Skin epidermis (tissue), 12 donors: ENCODE measurements around the gene ETS2.

ENCODE experiments used
- H3K27ac ChIP-seq, 21 experiments: fragments of 200-600 bp; sonication (generic) in 11 of 21; one replicate each; pipeline ENCODE4 v1.5.0; 2020; ENCODE audit warnings: mild to moderate bottlenecking in 3 of 21, inconsistent platforms in 2 of 21, moderate library complexity in 2 of 21
- H3K4me3 ChIP-seq, 7 experiments: fragments of 200-600 bp; sonication (generic) in 2 of 7; one replicate each; pipeline ENCODE4 v1.5.0; 2020; ENCODE audit warnings: inconsistent platforms in 2 of 7, mild to moderate bottlenecking in 2 of 7, moderate library complexity in 1 of 7

Gene ETS2

DNA sequence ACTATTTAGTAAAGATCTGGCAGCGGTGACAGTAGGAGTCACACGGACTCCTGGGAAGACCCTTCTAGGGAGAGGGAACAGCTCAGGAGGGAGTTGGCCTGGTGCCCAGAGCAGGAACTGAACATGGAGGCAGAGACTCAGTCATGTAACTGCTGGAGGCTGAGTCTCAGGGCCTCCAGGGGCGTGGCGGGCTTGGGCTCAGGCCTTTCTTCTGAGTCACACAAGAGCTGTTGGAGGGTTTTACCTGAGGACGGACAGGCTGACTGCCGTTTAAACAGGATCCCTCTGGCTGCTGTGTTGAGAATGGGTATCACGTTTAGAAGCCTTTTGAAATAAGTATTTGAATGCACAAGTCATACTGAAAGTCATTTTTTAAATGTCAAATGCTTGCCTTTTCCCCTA, 7.2 kb upstream of the ETS2 start:
- Histone ChIP-seq H3K4me3 (no peak overlapping the region), H3K27ac (no peak overlapping the region)

GRCh38 chr21:38800046-38800758, 5.5 kb upstream of the ETS2 start:
- Histone ChIP-seq H3K27ac (no peak overlapping the region), H3K4me3 (no peak overlapping the region)

DNA sequence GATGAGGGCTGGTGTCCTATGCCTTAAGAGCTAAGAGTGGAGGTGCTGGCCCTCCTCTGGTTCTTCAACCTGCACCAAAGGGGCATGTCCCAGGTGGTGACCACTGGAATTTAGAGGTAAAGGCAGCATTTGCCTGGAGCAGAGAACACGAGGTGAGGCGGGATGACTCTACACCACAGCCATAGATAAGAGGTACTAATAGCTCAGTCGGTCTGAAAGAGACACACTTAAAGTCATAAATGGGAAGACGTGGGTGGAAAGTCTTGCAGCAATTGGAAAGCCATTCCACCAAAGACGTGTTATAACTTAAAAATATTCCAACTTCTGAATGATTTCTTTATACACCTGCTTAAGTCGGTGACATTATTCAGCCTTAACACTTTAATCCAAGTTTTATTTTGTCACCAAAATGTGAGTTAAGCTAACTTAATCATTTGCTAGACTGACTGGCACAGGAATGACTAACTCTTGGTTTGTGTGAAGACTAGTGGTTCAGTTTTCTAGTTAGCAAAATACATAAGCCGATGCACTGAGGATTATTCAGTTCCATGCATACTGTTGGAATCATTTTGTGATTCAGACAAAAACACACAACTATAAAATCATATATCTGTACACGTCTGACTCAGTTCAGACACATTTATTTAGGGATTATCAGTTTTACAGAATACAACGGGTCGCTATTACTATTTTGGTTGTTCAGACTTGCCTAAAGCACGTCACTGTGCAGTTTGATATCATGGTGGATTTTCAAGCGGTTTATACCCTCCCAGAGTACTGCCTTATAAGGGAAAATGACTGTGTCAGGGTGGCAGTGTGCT, 4.6 kb upstream of the ETS2 start:
- no peak overlapping the region for H3K27ac ChIP-seq

DNA sequence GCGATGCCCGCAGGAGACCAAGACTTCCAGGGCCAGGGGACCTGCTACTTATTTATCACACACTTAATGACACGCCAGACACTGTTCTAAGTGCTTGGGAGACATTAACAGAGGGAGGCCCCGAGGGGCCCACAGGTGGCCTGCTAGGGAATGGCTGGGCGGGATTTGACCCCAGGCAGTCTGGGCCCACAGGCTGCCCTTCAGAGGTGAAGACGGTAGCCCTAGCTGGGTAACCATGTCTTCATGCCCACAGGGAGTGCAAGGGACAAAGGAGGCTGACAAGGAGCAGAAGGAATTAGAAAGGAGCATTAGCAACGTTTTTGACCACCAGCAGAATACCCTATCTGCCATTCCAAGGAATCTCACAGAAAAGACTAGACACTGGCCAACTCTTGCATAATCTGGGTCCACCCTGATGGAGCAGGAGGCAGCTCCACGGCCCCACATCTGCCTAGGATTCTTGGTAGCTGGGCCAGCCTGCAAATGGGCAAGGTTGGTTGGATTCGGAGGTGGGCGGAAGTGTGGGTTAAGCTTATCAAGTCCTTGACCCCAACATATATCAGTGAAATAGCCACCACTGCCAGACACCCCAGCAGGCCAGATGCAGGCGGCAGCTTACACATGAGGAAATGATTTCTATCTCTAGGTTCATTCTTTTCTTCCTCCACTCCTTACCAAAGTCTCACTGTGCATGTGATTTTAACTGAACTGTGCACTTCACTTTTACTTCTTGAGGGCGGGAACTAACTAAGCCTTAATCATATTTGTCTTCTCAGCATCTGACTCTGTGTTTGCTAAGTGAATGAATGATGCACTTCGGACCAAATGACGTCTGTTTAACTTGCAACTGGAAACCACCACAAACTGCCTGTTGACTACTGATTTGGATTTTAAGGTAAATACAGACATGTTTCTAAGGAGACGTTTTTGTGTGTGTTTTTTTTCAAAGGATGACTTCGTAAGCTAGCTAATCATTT, 3.4 kb upstream of the ETS2 start:
- Histone ChIP-seq H3K27ac (no peak overlapping the region), H3K4me3 (no peak overlapping the region)

More for the DNA sequence above, 4.6 kb upstream of the ETS2 start:
- H3K4me3 ChIP-seq = no peak overlapping the region

GRCh38 chr21:38803075-38803660, 2.6 kb upstream of the ETS2 start:
- no peak overlapping the region for H3K27ac ChIP-seq
- H3K4me3 ChIP-seq = no peak overlapping the region

- H3K27ac ChIP-seq = peak overlapping the region in 12 of 21 experiments; percentile 92 to 100 (median 98)
- H3K4me3 ChIP-seq = peak overlapping the region in 6 of 7 experiments; percentile 72 to 97 (median 87)
These were observed 1.5 kb upstream of the ETS2 start for GRCh38 chr21:38804030-38804788.

- peak overlapping the region; percentile 56 to 100 (median 97) for H3K27ac ChIP-seq
These were observed 871 bp upstream of the ETS2 start for GRCh38 chr21:38804789-38805327.

DNA sequence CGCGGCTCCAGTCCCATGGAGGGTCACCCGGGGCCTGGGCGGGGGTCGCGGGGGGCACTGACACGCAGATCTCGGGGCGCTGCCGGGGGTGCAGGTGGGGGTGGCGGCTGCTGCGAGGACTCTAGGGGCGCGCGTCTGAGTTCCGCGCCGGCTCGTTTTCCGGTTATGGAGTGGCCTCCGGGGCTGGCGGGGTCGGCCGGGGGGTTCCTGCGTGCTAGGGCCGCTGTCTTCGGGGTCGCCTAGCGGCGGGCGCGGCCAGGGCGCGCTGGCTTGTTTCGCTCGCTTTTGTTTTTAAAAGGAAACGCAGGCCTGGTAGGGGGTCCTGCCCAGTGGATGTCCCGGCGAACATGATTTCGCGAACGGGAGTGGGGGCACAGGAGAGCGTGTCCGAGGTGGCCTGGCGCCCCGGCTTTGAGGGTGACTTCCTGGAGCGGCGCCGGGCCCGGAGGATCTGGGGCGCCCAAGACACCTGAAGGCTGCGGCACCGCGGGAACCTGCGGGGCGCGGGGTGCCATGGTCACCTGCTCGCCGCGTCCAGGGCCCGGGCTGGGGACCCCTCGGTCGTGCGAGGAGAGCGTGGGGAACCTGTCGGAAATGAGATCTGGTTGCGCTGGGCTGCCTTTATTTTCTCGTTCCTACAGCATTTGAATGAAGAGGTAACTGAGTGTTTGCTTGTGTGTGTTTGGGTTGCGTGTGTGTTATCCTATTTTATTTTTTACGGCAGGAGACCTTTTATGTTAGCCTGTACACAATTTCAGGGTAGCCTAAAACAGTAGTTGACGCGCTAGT, 618 bp downstream of the ETS2 start:
- peak overlapping the region; percentile 72 to 97 (median 87) for H3K4me3 ChIP-seq
- peak overlapping the region; percentile 92 to 100 (median 97) for H3K27ac ChIP-seq

More at GRCh38 chr21:38804789-38805327, 871 bp upstream of the ETS2 start:
- H3K4me3 ChIP-seq = peak overlapping the region; percentile 72 to 97 (median 87)

DNA sequence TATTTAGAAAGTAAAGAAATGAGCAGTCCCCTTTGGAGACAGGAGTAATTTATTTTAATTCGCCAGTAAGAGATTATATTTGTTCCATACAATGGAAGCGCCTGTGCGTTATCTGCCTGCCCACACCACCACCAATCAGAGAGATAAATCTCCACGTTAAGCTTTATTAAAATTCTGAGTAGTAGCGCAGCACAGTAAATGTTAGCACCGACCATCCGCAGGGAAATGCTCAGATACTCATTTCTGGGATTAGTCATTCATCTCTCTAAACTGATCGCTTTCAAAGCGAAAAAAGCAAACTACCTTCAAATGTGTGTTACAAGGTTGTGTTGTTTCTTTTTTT, 1.2 kb downstream of the ETS2 start:
- peak overlapping the region; percentile 72 to 97 (median 87) for H3K4me3 ChIP-seq
- H3K27ac ChIP-seq = peak overlapping the region; percentile 92 to 100 (median 97)

DNA sequence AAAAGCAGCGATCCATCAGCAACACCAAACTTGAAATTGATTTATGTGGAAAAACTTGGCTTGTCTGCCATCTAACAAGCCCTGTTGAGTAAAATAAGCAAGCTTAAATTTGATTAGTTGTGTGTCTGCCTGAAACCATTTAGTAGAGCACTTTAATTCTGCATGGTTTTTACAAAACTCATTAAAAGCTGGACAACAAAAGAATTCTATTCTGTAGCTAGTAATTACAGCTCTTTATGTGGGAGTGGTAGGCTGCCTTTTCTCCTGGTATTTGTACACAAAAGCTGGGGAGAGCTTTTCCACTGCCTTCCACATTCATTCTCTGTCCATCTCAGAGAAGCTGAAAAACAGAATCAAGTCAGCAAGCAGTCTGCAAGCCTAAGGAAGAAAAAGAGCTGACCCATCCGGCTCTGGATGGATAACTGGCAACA, 1.7 kb downstream of the ETS2 start:
- peak overlapping the region in 20 of 21 experiments; percentile 19 to 100 (median 98) for H3K27ac ChIP-seq
- H3K4me3 ChIP-seq = peak overlapping the region; percentile 72 to 97 (median 87)

DNA sequence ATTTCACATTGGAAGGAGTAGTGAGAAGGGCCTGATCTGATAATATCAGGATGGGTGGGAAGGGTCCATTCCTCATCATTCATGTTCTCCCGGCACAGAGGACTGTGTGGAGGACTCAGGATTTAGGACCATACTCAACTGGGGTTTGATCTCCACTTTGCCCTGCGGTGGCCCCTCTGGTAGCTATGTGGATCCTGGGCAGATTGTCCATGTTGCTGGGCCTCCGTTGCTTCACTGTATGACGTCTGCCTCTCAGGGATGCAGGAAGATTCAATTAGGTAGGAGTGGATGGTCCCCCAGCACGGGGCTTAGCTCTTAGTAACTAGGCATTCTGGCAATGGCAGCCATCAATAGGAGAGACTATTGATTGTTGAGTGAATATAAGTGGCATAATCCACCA, 2.3 kb downstream of the ETS2 start:
- peak overlapping the region in 19 of 21 experiments; percentile 92 to 100 (median 98) for H3K27ac ChIP-seq

GRCh38 chr21:38809198-38809878, 3.6 kb downstream of the ETS2 start:
- Histone ChIP-seq H3K4me3 (peak overlapping the region in 5 of 7 experiments; percentile 72 to 97 (median 85)), H3K27ac (peak overlapping the region in 17 of 21 experiments; percentile 1 to 100 (median 98))

More for the DNA sequence above, 2.3 kb downstream of the ETS2 start:
- peak overlapping the region; percentile 72 to 97 (median 87) for H3K4me3 ChIP-seq

GRCh38 chr21:38810034-38810825, 4.5 kb downstream of the ETS2 start:
- H3K4me3 ChIP-seq = peak overlapping the region in 3 of 7 experiments; percentile 72 to 89 (median 85)
- peak overlapping the region in 13 of 21 experiments; percentile 1 to 100 (median 98) for H3K27ac ChIP-seq

- peak overlapping the region in 11 of 21 experiments; percentile 2 to 100 (median 98) for H3K27ac ChIP-seq
- peak overlapping the region in 1 of 7 experiments; percentile 72 for H3K4me3 ChIP-seq
These were observed 5.1 kb downstream of the ETS2 start for GRCh38 chr21:38810826-38811164.

- Histone ChIP-seq H3K27ac (peak overlapping the region in 9 of 21 experiments; percentile 2 to 99 (median 24)), H3K4me3 (peak overlapping the region in 1 of 7 experiments; percentile 72)
These were observed 5.5 kb downstream of the ETS2 start for GRCh38 chr21:38811257-38811656.

DNA sequence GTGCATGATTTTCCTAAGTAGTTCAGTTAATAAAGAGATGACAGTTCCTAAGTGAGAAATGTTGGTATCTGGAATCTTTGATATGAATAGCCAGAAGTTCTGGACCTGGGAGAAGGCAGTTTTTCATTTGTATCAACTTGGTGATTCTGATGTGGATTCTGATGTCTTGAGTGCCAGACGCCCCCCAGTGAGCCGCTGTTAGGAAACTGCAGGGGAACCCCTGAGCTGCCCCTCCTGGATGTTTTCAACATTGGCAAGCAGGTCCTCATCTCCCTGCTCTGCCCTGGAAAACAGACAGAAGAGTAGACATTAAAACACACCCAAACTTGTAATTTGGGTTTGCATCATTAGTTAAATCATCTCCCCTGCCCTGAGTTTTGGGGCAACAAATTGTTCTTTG, 7.4 kb downstream of the ETS2 start:
- peak overlapping the region in 3 of 21 experiments; percentile 8 to 84 (median 65) for H3K27ac ChIP-seq
- H3K4me3 ChIP-seq = no peak overlapping the region
